Epithelial cell of esophagus (primary cell): ENCODE data around the gene EPHX1.
"Not testable (repeated sequence)": the region's sequence is repeated elsewhere in the genome, so short reads cannot be mapped to it uniquely, and the experiment has no call there.

Experiments
- DNase-seq: peaks from one replicate; pipeline ENCODE4 v3.0.0; 2010; ENCODE audit warnings: low read depth
- H3K4me3 ChIP-seq: 2 replicates; pipeline ENCODE4 v1.5.1; 2011; ENCODE audit warnings: mild to moderate bottlenecking, low read length, control low read depth
- CTCF ChIP-seq: IDR thresholded peaks from 2 replicates; pipeline ENCODE4 v1.5.1; 2011; ENCODE audit warnings: low read depth, mild to moderate bottlenecking, low read length, control low read depth, inconsistent platforms; ENCODE audit not compliant: insufficient read depth; ENCODE audit errors: missing control alignments

EPHX1 gene

GRCh38 chr1:225828706-225829345 lies 18.9 kb downstream of the EPHX1 start:
- no peak overlapping the region for H3K4me3 ChIP-seq
- no peak for TF ChIP-seq CTCF
- DNase-seq, result no peak

GRCh38 chr1:225830841-225831240 lies 20.9 kb downstream of the EPHX1 start:
- H3K4me3 ChIP-seq, result no peak overlapping the region
- no peak for DNase-seq
- no peak for TF ChIP-seq CTCF

GRCh38 chr1:225834417-225835329 lies 24.7 kb downstream of the EPHX1 start:
- DNase-seq, result no peak
- H3K4me3 ChIP-seq, result no peak overlapping the region
- no peak for TF ChIP-seq CTCF

- TF ChIP-seq CTCF, result no peak
- no peak overlapping the region for H3K4me3 ChIP-seq
- no peak for DNase-seq
Observed at GRCh38 chr1:225835856-225836255, 25.9 kb downstream of the EPHX1 start.

- H3K4me3 ChIP-seq, DNase-seq: not testable (repeated sequence)
Observed at GRCh38 chr1:225836296-225836695, 26.4 kb downstream of the EPHX1 start.

GRCh38 chr1:225838793-225839192 lies 28.9 kb downstream of the EPHX1 start:
- H3K4me3 ChIP-seq, result no peak overlapping the region
- TF ChIP-seq CTCF, result no peak
- no peak for DNase-seq

GRCh38 chr1:225840223-225840610 lies 30.3 kb downstream of the EPHX1 start:
- DNase-seq, result no peak
- no peak overlapping the region for H3K4me3 ChIP-seq
- no peak for TF ChIP-seq CTCF
